ENCODE results near the gene PDCD7. TPM values are rescaled to one million over a fixed set of nuclear protein-coding genes. Genes with fewer than 3 reads are reported as not detected.
A peak's percentile ranks its signal among the peaks of the same experiment; 100 is the strongest.
"Not testable (repeated sequence)": the region's sequence is repeated elsewhere in the genome, so short reads cannot be mapped to it uniquely, and the experiment has no call there.

The PDCD7 gene
- total RNA-seq, 2 experiments from 2014 or later, result 40.0 to 40.2 TPM

GRCh38 chr15:65084500-65085206 lies 49.0 kb downstream of the PDCD7 start:
- H3K36me3 Mint-ChIP-seq, result no peaks in the 10 kb centered on the region
- CTCF ChIA-PET, result interaction anchor here (0.9 to 1.6 kb wide), 6 partner anchors 12 to 213 kb away, joined by 3 to 4 read pairs (median 3); no protein-coding TSS in a partner anchor
- no peak overlapping the region for H3K4me3 Mint-ChIP-seq
- H3K9me3 Mint-ChIP-seq (ENCODE audit: low read depth), result no peaks in the 10 kb centered on the region
- no peak for ATAC-seq
- H3K27ac Mint-ChIP-seq, result no peak overlapping the region
- no peak for DNase-seq
- peaks cover 35% of the 10 kb centered on the region for H3K27me3 Mint-ChIP-seq
- H3K4me1 Mint-ChIP-seq, result peaks cover 19% of the 10 kb centered on the region

GRCh38 chr15:65083262-65083701 lies 50.3 kb downstream of the PDCD7 start:
- ATAC-seq, result no peak
- Mint-ChIP-seq H3K36me3 (no peaks in the 10 kb centered on the region), H3K9me3 (ENCODE audit: low read depth) (no peaks in the 10 kb centered on the region), H3K27ac (no peak overlapping the region), H3K4me3 (no peak overlapping the region), H3K27me3 (peaks cover 45% of the 10 kb centered on the region), H3K4me1 (peaks cover 19% of the 10 kb centered on the region)
- no peak for DNase-seq
- CTCF ChIA-PET, result interaction anchor here (0.7 to 1.7 kb wide), 4 partner anchors 18 to 352 kb away, joined by 3 read pairs; no protein-coding TSS in a partner anchor

- CTCF ChIA-PET, result interaction anchor here (0.7 to 1.7 kb wide), 4 partner anchors 19 to 351 kb away, joined by 3 read pairs; no protein-coding TSS in a partner anchor
Measured at GRCh38 chr15:65082303-65082953, 51.2 kb downstream of the PDCD7 start.

GRCh38 chr15:65081758-65082157 lies 51.9 kb downstream of the PDCD7 start:
- ATAC-seq, result no peak
- H3K27me3 Mint-ChIP-seq, result peaks cover 53% of the 10 kb centered on the region
- CTCF ChIA-PET, result interaction anchor here (1.0 to 1.7 kb wide), 3 partner anchors 27 to 48 kb away, joined by 3 to 5 read pairs (median 4); no protein-coding TSS in a partner anchor

More at GRCh38 chr15:65082303-65082953, 51.2 kb downstream of the PDCD7 start:
- Mint-ChIP-seq H3K4me3 (no peak overlapping the region), H3K9me3 (ENCODE audit: low read depth) (no peaks in the 10 kb centered on the region), H3K27ac (no peak overlapping the region), H3K27me3 (peaks cover 53% of the 10 kb centered on the region), H3K4me1 (peaks cover 22% of the 10 kb centered on the region), H3K36me3 (no peaks in the 10 kb centered on the region)
- DNase-seq (peak; percentile 56), ATAC-seq (peak; percentile 82)

GRCh38 chr15:65081270-65081669 lies 52.3 kb downstream of the PDCD7 start:
- H3K27me3 Mint-ChIP-seq, result peaks cover 55% of the 10 kb centered on the region
- H3K4me1 Mint-ChIP-seq, result peaks cover 24% of the 10 kb centered on the region
- ATAC-seq (no peak), DNase-seq (no peak)
- no peaks in the 10 kb centered on the region for H3K36me3 Mint-ChIP-seq
- H3K9me3 Mint-ChIP-seq (ENCODE audit: low read depth), result no peaks in the 10 kb centered on the region
- CTCF ChIA-PET, result interaction anchor here (1.0 to 1.3 kb wide), 2 partner anchors 27 to 48 kb away, joined by 4 to 5 read pairs; no protein-coding TSS in a partner anchor
- H3K4me3 Mint-ChIP-seq, result no peak overlapping the region
- H3K27ac Mint-ChIP-seq, result no peak overlapping the region

More at GRCh38 chr15:65081758-65082157, 51.9 kb downstream of the PDCD7 start:
- Mint-ChIP-seq H3K4me1 (peaks cover 22% of the 10 kb centered on the region), H3K9me3 (ENCODE audit: low read depth) (no peaks in the 10 kb centered on the region), H3K4me3 (no peak overlapping the region), H3K27ac (no peak overlapping the region), H3K36me3 (no peaks in the 10 kb centered on the region)
- no peak for DNase-seq

- no peak overlapping the region for H3K4me3 Mint-ChIP-seq
- no peaks in the 10 kb centered on the region for H3K36me3 Mint-ChIP-seq
- H3K27me3 Mint-ChIP-seq, result peaks cover 55% of the 10 kb centered on the region
- H3K4me1 Mint-ChIP-seq, result peaks cover 16% of the 10 kb centered on the region
- H3K27ac Mint-ChIP-seq, result no peak overlapping the region
- CTCF ChIA-PET, result interaction anchor here (1.5 to 2.0 kb wide), 3 partner anchors 22 to 256 kb away, joined by 4 read pairs; no protein-coding TSS in a partner anchor
- ATAC-seq (no peak), DNase-seq (no peak)
- no peaks in the 10 kb centered on the region for H3K9me3 Mint-ChIP-seq (ENCODE audit: low read depth)
Measured at GRCh38 chr15:65079580-65079979, 54.0 kb downstream of the PDCD7 start.

- no peaks in the 10 kb centered on the region for H3K9me3 Mint-ChIP-seq (ENCODE audit: low read depth)
- peaks cover 14% of the 10 kb centered on the region for H3K4me1 Mint-ChIP-seq
- peaks cover 43% of the 10 kb centered on the region for H3K27me3 Mint-ChIP-seq
- H3K4me3 Mint-ChIP-seq, result no peak overlapping the region
- ATAC-seq, result peak; percentile 60
- DNase-seq, result peak; percentile 60
- H3K27ac Mint-ChIP-seq, result no peak overlapping the region
- no peaks in the 10 kb centered on the region for H3K36me3 Mint-ChIP-seq
- CTCF ChIA-PET, result interaction anchor here (0.7 to 3.6 kb wide), 10 partner anchors 9 to 350 kb away, joined by 3 to 17 read pairs (median 4); no protein-coding TSS in a partner anchor
Measured at GRCh38 chr15:65077981-65078352, 55.6 kb downstream of the PDCD7 start.

- CTCF ChIA-PET, result interaction anchor here (0.6 to 3.6 kb wide), 6 partner anchors 8 to 461 kb away, joined by 3 to 17 read pairs (median 4); no protein-coding TSS in a partner anchor
- no peak for DNase-seq
- Mint-ChIP-seq H3K27ac (no peak overlapping the region), H3K4me1 (peaks cover 9% of the 10 kb centered on the region), H3K9me3 (ENCODE audit: low read depth) (no peaks in the 10 kb centered on the region), H3K4me3 (no peak overlapping the region), H3K36me3 (no peaks in the 10 kb centered on the region), H3K27me3 (peaks cover 38% of the 10 kb centered on the region)
- no peak for ATAC-seq
Measured at GRCh38 chr15:65077291-65077980, 56.2 kb downstream of the PDCD7 start.

GRCh38 chr15:65076486-65077290 lies 56.9 kb downstream of the PDCD7 start, which contains the start of gene KBTBD13:
KBTBD13 (plus strand) TSS chr15:65076746; CDS start chr15:65076816, 70 bp downstream.
- ATAC-seq, result no peak

GRCh38 chr15:65075607-65076395 lies 57.8 kb downstream of the PDCD7 start:
- H3K27me3 Mint-ChIP-seq, result peaks cover 26% of the 10 kb centered on the region
- H3K36me3 Mint-ChIP-seq; H3K9me3 Mint-ChIP-seq (ENCODE audit: low read depth); H3K4me3 Mint-ChIP-seq; H3K4me1 Mint-ChIP-seq; DNase-seq; ATAC-seq; H3K27ac Mint-ChIP-seq: not testable (repeated sequence)
- CTCF ChIA-PET, result interaction anchor here (2.2 to 3.6 kb wide), 2 partner anchors 21 to 42 kb away, joined by 8 to 17 read pairs; no protein-coding TSS in a partner anchor

More at GRCh38 chr15:65076486-65077290, 56.9 kb downstream of the PDCD7 start, which contains the start of gene KBTBD13:
- Mint-ChIP-seq H3K4me3 (no peak within 1 kb of the TSS), H3K4me1 (peaks cover 5% of the 10 kb centered on the region), H3K36me3 (no peaks in the 10 kb centered on the region), H3K9me3 (ENCODE audit: low read depth) (no peaks in the 10 kb centered on the region), H3K27ac (no peak within 1 kb of the TSS), H3K27me3 (peaks cover 32% of the 10 kb centered on the region)
- CTCF ChIA-PET, result interaction anchor here (0.6 to 3.6 kb wide), 4 partner anchors 7 to 163 kb away, joined by 3 to 17 read pairs (median 6); no protein-coding TSS in a partner anchor
- no peak for DNase-seq

- peaks cover 24% of the 10 kb centered on the region for H3K27me3 Mint-ChIP-seq
- DNase-seq; H3K27ac Mint-ChIP-seq; H3K4me3 Mint-ChIP-seq; ATAC-seq; H3K36me3 Mint-ChIP-seq; H3K4me1 Mint-ChIP-seq; H3K9me3 Mint-ChIP-seq (ENCODE audit: low read depth): not testable (repeated sequence)
- CTCF ChIA-PET, result interaction anchor here (1.8 kb wide), 1 partner anchor 20 kb away, joined by 8 read pairs; no protein-coding TSS in a partner anchor
Measured at GRCh38 chr15:65074946-65075345, 58.7 kb downstream of the PDCD7 start.
